ENCODE measurements around the gene WT1.

The WT1 gene

GRCh38 chr11:32437495-32438345 lies 2.4 kb upstream of the WT1 start:
- DNase-seq: peak; percentile 12

GRCh38 chr11:32436751-32437494 lies 1.6 kb upstream of the WT1 start:
- no peak for DNase-seq

- DNase-seq: no peak
Observed at GRCh38 chr11:32435942-32436750, 807 bp upstream of the WT1 start.

- DNase-seq: peak; percentile 23
Observed at GRCh38 chr11:32435152-32435480, 223 bp downstream of the WT1 start.

- DNase-seq: no peak
Observed at GRCh38 chr11:32434356-32435151, 785 bp downstream of the WT1 start.

- no peak for DNase-seq
Observed at GRCh38 chr11:32433914-32434355, 1.4 kb downstream of the WT1 start.

GRCh38 chr11:32433101-32433913 lies 2.0 kb downstream of the WT1 start:
- DNase-seq: no peak

- DNase-seq: no peak
Observed at GRCh38 chr11:32432565-32432964, 2.8 kb downstream of the WT1 start.

GRCh38 chr11:32430568-32431381 lies 4.6 kb downstream of the WT1 start:
- DNase-seq: no peak

- no peak for DNase-seq
Observed at GRCh38 chr11:32429477-32429876, 5.9 kb downstream of the WT1 start.

GRCh38 chr11:32428665-32429303 lies 6.6 kb downstream of the WT1 start:
- DNase-seq: no peak

- DNase-seq: no peak
Observed at GRCh38 chr11:32427935-32428664, 7.2 kb downstream of the WT1 start.

GRCh38 chr11:32427616-32427934 lies 7.8 kb downstream of the WT1 start:
- DNase-seq: no peak

GRCh38 chr11:32426819-32427615 lies 8.3 kb downstream of the WT1 start:
- no peak for DNase-seq

- DNase-seq: no peak
Observed at GRCh38 chr11:32426192-32426591, 9.1 kb downstream of the WT1 start.

GRCh38 chr11:32425761-32426160 lies 9.6 kb downstream of the WT1 start:
- no peak for DNase-seq

- no peak for DNase-seq
Observed at GRCh38 chr11:32422545-32422944, 12.8 kb downstream of the WT1 start.

- DNase-seq: no peak
Observed at GRCh38 chr11:32421992-32422391, 13.3 kb downstream of the WT1 start.

All from NCI-H82 (cell line).